Immature natural killer cell (primary cell): Measurements from ENCODE around the gene SCGN. TPM values are rescaled to one million over a fixed set of nuclear protein-coding genes. Genes with fewer than 3 reads are reported as not detected.
A peak's percentile ranks its signal among the peaks of the same experiment; 100 is the strongest.

ENCODE experiments used
- DNase-seq, 3 donors: peaks; one replicate each; pipeline ENCODE4 v3.0.0; 2022; ENCODE audit warnings: mixed read lengths in 1 of 3
- H3K27ac Mint-ChIP-seq, 6 donors: one replicate each; pipeline ENCODE4 v1.8.0; 2020; ENCODE audit warnings: mixed read lengths in 6 of 6, mild to moderate bottlenecking in 5 of 6, inconsistent platforms in 4 of 6, moderate library complexity in 3 of 6
- H3K27me3 Mint-ChIP-seq, 3 donors: one replicate each; pipeline ENCODE4 v1.8.0; 2020 to 2021; ENCODE audit warnings: low read depth in 3 of 3, mild to moderate bottlenecking in 3 of 3, mixed read lengths in 3 of 3, moderate library complexity in 3 of 3, inconsistent platforms in 1 of 3
- H3K36me3 Mint-ChIP-seq, 3 donors: one replicate each; pipeline ENCODE4 v1.8.0; 2020; ENCODE audit warnings: mixed read lengths in 3 of 3, inconsistent platforms in 2 of 3, mild to moderate bottlenecking in 2 of 3
- H3K4me1 Mint-ChIP-seq, 2 donors: one replicate each; pipeline ENCODE4 v1.8.0; 2020; ENCODE audit warnings: inconsistent platforms in 2 of 2, mild to moderate bottlenecking in 2 of 2, mixed read lengths in 2 of 2, moderate library complexity in 1 of 2
- H3K4me3 Mint-ChIP-seq, 5 donors: one replicate each; pipeline ENCODE4 v1.8.0; 2020; ENCODE audit warnings: mild to moderate bottlenecking in 5 of 5, mixed read lengths in 5 of 5, inconsistent platforms in 3 of 5, moderate library complexity in 3 of 5
- H3K9me3 Mint-ChIP-seq, 6 donors: one replicate each; pipeline ENCODE4 v1.8.0; 2020; ENCODE audit warnings: mild to moderate bottlenecking in 6 of 6, mixed read lengths in 6 of 6, inconsistent platforms in 4 of 6, moderate library complexity in 3 of 6
- polyA plus RNA-seq, 3 donors: library from polyadenylated mRNA; unstranded; fragments of 300-500 nt; fragmentation: Illumina TruSeq; gene quantifications; one replicate each; pipeline ENCODE4 v1.2.3, GENCODE V29; 2021

Gene SCGN
- polyA plus RNA-seq, result not detected

GRCh38 chr6:25652007-25652515 is at the start of gene SCGN:
Gene SCGN (plus strand): TSS chr6:25652215. CDS start chr6:25652404, 189 bp downstream.
- Mint-ChIP-seq H3K9me3 (peaks cover 0 to 9% (median 0%) of the 10 kb centered on the region in 6 donors), H3K4me1 (no peaks in the 10 kb centered on the region), H3K27me3 (peaks cover 10 to 26% (median 13%) of the 10 kb centered on the region in 3 donors)

GRCh38 chr6:25602674-25602982 is 49.4 kb upstream of the SCGN start:
- H3K4me1 Mint-ChIP-seq, result no peaks in the 10 kb centered on the region

More at GRCh38 chr6:25652007-25652515, at the start of gene SCGN:
- H3K36me3 Mint-ChIP-seq, result no peaks in the 10 kb centered on the region
- peak in 1 of 3 donors; percentile 3 for DNase-seq
- no peak within 1 kb of the TSS for H3K4me3 Mint-ChIP-seq
- H3K27ac Mint-ChIP-seq, result no peak within 1 kb of the TSS

GRCh38 chr6:25603251-25603650 is 48.8 kb upstream of the SCGN start:
- DNase-seq, result no peak
- no peaks in the 10 kb centered on the region for H3K9me3 Mint-ChIP-seq
- no peak overlapping the region for H3K27ac Mint-ChIP-seq
- no peak overlapping the region for H3K4me3 Mint-ChIP-seq
- peaks cover 0 to 6% (median 3%) of the 10 kb centered on the region in 3 donors for H3K27me3 Mint-ChIP-seq
- H3K36me3 Mint-ChIP-seq, result no peaks in the 10 kb centered on the region
- no peaks in the 10 kb centered on the region for H3K4me1 Mint-ChIP-seq

More at GRCh38 chr6:25602674-25602982, 49.4 kb upstream of the SCGN start:
- Mint-ChIP-seq H3K9me3 (no peaks in the 10 kb centered on the region), H3K4me3 (no peak overlapping the region), H3K36me3 (no peaks in the 10 kb centered on the region), H3K27ac (no peak overlapping the region), H3K27me3 (peaks cover 0 to 6% (median under 1%) of the 10 kb centered on the region in 3 donors)
- DNase-seq, result no peak

- H3K27ac Mint-ChIP-seq, result no peak overlapping the region
- DNase-seq, result no peak
- no peak overlapping the region for H3K4me3 Mint-ChIP-seq
- no peaks in the 10 kb centered on the region for H3K4me1 Mint-ChIP-seq
- no peaks in the 10 kb centered on the region for H3K9me3 Mint-ChIP-seq
- H3K36me3 Mint-ChIP-seq, result no peaks in the 10 kb centered on the region
- peaks cover 0 to 3% (median 1%) of the 10 kb centered on the region in 3 donors for H3K27me3 Mint-ChIP-seq
Observed at GRCh38 chr6:25606151-25606550, 45.9 kb upstream of the SCGN start.

GRCh38 chr6:25608558-25609174 is 43.3 kb upstream of the SCGN start:
- peaks cover 0 to 3% (median 0%) of the 10 kb centered on the region in 3 donors for H3K27me3 Mint-ChIP-seq
- no peak overlapping the region for H3K4me3 Mint-ChIP-seq
- no peaks in the 10 kb centered on the region for H3K4me1 Mint-ChIP-seq
- no peaks in the 10 kb centered on the region for H3K9me3 Mint-ChIP-seq
- H3K36me3 Mint-ChIP-seq, result no peaks in the 10 kb centered on the region
- H3K27ac Mint-ChIP-seq, result no peak overlapping the region
- no peak for DNase-seq

GRCh38 chr6:25612666-25613065 is 39.3 kb upstream of the SCGN start:
- Mint-ChIP-seq H3K27me3 (peaks cover 0 to 6% (median 3%) of the 10 kb centered on the region in 3 donors), H3K27ac (no peak overlapping the region)

GRCh38 chr6:25613415-25613814 is 38.6 kb upstream of the SCGN start:
- Mint-ChIP-seq H3K9me3 (no peaks in the 10 kb centered on the region), H3K4me1 (no peaks in the 10 kb centered on the region), H3K27ac (no peak overlapping the region), H3K4me3 (no peak overlapping the region), H3K36me3 (no peaks in the 10 kb centered on the region), H3K27me3 (peaks cover 0 to 5% (median 3%) of the 10 kb centered on the region in 3 donors)
- DNase-seq, result no peak

More at GRCh38 chr6:25612666-25613065, 39.3 kb upstream of the SCGN start:
- Mint-ChIP-seq H3K4me3 (no peak overlapping the region), H3K9me3 (no peaks in the 10 kb centered on the region), H3K36me3 (no peaks in the 10 kb centered on the region), H3K4me1 (no peaks in the 10 kb centered on the region)
- DNase-seq, result no peak

- H3K36me3 Mint-ChIP-seq, result no peaks in the 10 kb centered on the region
- H3K4me1 Mint-ChIP-seq, result no peaks in the 10 kb centered on the region
- H3K27ac Mint-ChIP-seq, result no peak overlapping the region
- no peak for DNase-seq
- no peaks in the 10 kb centered on the region for H3K9me3 Mint-ChIP-seq
- no peak overlapping the region for H3K4me3 Mint-ChIP-seq
- peaks cover 0 to 5% (median 5%) of the 10 kb centered on the region in 3 donors for H3K27me3 Mint-ChIP-seq
Observed at GRCh38 chr6:25614052-25614451, 38.0 kb upstream of the SCGN start.

- Mint-ChIP-seq H3K36me3 (no peaks in the 10 kb centered on the region), H3K4me3 (no peak overlapping the region), H3K27me3 (peaks cover 0 to 8% (median 5%) of the 10 kb centered on the region in 3 donors), H3K4me1 (no peaks in the 10 kb centered on the region), H3K9me3 (no peaks in the 10 kb centered on the region), H3K27ac (no peak overlapping the region)
- DNase-seq, result no peak
Observed at GRCh38 chr6:25615471-25615870, 36.5 kb upstream of the SCGN start.

GRCh38 chr6:25617997-25618396 is 34.0 kb upstream of the SCGN start:
- Mint-ChIP-seq H3K4me3 (no peak overlapping the region), H3K27me3 (peaks cover 0 to 11% (median 5%) of the 10 kb centered on the region in 3 donors), H3K4me1 (no peaks in the 10 kb centered on the region), H3K9me3 (no peaks in the 10 kb centered on the region), H3K36me3 (no peaks in the 10 kb centered on the region), H3K27ac (no peak overlapping the region)
- DNase-seq, result no peak

- Mint-ChIP-seq H3K27ac (no peak overlapping the region), H3K4me3 (no peak overlapping the region), H3K4me1 (no peaks in the 10 kb centered on the region), H3K9me3 (no peaks in the 10 kb centered on the region), H3K36me3 (no peaks in the 10 kb centered on the region), H3K27me3 (peaks cover 0 to 11% (median 6%) of the 10 kb centered on the region in 3 donors)
- no peak for DNase-seq
Observed at GRCh38 chr6:25619217-25619616, 32.8 kb upstream of the SCGN start.

- Mint-ChIP-seq H3K27me3 (peaks cover 0 to 16% (median 5%) of the 10 kb centered on the region in 3 donors), H3K27ac (no peak overlapping the region), H3K36me3 (no peaks in the 10 kb centered on the region), H3K4me1 (no peaks in the 10 kb centered on the region), H3K4me3 (no peak overlapping the region), H3K9me3 (no peaks in the 10 kb centered on the region)
- no peak for DNase-seq
Observed at GRCh38 chr6:25620391-25620790, 31.6 kb upstream of the SCGN start.

GRCh38 chr6:25623065-25623464 is 28.9 kb upstream of the SCGN start:
- no peak for DNase-seq
- Mint-ChIP-seq H3K27ac (no peak overlapping the region), H3K4me3 (no peak overlapping the region), H3K9me3 (no peaks in the 10 kb centered on the region), H3K4me1 (no peaks in the 10 kb centered on the region), H3K27me3 (peaks cover 0 to 13% (median 3%) of the 10 kb centered on the region in 3 donors), H3K36me3 (no peaks in the 10 kb centered on the region)

GRCh38 chr6:25623879-25624278 is 28.1 kb upstream of the SCGN start:
- H3K4me3 Mint-ChIP-seq, result no peak overlapping the region
- H3K36me3 Mint-ChIP-seq, result no peaks in the 10 kb centered on the region
- no peak overlapping the region for H3K27ac Mint-ChIP-seq
- H3K4me1 Mint-ChIP-seq, result no peaks in the 10 kb centered on the region
- DNase-seq, result no peak
- H3K27me3 Mint-ChIP-seq, result peaks cover 0 to 13% (median 1%) of the 10 kb centered on the region in 3 donors
- no peaks in the 10 kb centered on the region for H3K9me3 Mint-ChIP-seq

- DNase-seq, result no peak
- no peaks in the 10 kb centered on the region for H3K4me1 Mint-ChIP-seq
- no peaks in the 10 kb centered on the region for H3K9me3 Mint-ChIP-seq
- peaks cover 0 to 17% (median 1%) of the 10 kb centered on the region in 3 donors for H3K27me3 Mint-ChIP-seq
- H3K36me3 Mint-ChIP-seq, result no peaks in the 10 kb centered on the region
- H3K4me3 Mint-ChIP-seq, result no peak overlapping the region
- H3K27ac Mint-ChIP-seq, result no peak overlapping the region
Observed at GRCh38 chr6:25627001-25627400, 25.0 kb upstream of the SCGN start.
